22Rv1 (cell line): ENCODE results near the gene NBAS.
"Not testable (repeated sequence)": the region's sequence is repeated elsewhere in the genome, so short reads cannot be mapped to it uniquely, and the experiment has no call there.

ENCODE experiments used
- H3K27ac ChIP-seq: fragments of 450-650 bp; 2 replicates; pipeline ENCODE4 v1.5.1; 2017
- ZFX ChIP-seq: fragments of 450-650 bp; IDR thresholded peaks from 2 replicates; pipeline ENCODE4 v1.6.1; 2017; ENCODE audit warnings: antibody characterized with exemption, borderline replicate concordance
- TF ChIP-seq, protein P1 (sequence below): fragments of 450-650 bp; IDR thresholded peaks from 2 replicates; pipeline ENCODE4 v1.5.1; 2017; ENCODE audit warnings: mild to moderate bottlenecking

The NBAS gene

DNA sequence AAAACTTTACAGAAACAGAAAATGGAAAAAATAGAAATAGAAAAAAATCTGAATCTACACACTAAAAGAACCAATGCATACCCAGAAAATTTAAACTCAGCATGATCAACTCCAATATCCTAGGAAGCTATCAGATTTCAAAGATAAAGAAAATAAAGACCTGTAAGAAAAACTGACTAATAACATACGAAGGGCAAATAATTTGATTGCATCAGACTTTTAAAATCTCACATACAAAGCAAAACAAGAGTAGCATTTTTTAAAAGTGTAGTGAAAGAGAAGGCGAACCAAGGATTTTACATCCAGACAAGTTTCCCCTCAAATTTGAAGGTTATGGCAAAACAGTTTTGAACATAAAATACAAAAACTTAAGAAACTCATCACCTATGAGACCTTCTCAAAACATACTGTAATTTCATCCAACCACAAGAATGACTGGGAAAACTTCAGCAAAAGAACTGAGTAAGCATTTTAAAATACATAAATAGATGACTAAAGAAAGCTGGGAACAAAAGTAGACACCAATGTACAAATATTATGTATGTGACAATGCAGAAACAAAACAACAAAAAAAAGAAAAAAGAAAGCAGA is 54.8 kb downstream of the NBAS start:
- no peak overlapping the region for H3K27ac ChIP-seq
- no peak for TF ChIP-seq ZFX
- TF ChIP-seq, protein P1, sequence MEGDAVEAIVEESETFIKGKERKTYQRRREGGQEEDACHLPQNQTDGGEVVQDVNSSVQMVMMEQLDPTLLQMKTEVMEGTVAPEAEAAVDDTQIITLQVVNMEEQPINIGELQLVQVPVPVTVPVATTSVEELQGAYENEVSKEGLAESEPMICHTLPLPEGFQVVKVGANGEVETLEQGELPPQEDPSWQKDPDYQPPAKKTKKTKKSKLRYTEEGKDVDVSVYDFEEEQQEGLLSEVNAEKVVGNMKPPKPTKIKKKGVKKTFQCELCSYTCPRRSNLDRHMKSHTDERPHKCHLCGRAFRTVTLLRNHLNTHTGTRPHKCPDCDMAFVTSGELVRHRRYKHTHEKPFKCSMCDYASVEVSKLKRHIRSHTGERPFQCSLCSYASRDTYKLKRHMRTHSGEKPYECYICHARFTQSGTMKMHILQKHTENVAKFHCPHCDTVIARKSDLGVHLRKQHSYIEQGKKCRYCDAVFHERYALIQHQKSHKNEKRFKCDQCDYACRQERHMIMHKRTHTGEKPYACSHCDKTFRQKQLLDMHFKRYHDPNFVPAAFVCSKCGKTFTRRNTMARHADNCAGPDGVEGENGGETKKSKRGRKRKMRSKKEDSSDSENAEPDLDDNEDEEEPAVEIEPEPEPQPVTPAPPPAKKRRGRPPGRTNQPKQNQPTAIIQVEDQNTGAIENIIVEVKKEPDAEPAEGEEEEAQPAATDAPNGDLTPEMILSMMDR: no peak

DNA sequence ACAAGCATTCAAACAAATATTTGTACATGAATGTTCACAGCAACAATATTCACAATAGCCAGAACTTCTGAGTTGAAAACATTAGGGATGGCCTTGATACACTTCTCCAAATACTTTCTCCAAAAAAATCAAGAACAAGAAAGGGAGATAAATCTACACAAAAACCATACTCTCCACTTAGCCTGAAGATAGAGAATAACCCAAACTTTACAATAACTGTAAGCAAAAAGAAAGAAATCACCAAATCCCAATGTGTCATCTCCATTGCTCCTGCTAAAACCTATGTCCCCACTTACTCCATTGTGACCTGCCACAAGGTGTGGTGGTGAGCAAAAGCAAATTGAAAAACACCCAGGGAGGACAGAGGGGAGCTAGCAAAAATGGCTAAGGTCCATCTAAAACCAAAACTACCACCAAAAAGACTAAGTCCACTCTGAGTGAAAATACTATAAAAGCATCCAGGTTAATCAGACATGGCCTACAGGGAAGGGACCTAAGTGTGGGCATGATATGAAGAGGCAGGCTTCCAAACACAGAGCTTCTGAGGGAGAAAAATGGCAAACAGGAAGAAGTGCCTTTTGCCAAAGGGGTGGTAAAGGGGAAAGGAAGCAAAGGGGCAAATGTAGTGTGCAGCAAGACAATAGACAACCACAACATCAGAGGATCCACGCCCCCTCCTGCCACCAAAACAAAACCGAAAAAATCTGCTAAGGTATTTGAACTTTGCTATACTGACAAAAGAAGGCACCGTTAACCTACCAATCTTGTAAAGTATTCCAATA is 56.1 kb downstream of the NBAS start:
- no peak overlapping the region for H3K27ac ChIP-seq
- no peak for TF ChIP-seq ZFX
- TF ChIP-seq, protein P1: no peak

DNA sequence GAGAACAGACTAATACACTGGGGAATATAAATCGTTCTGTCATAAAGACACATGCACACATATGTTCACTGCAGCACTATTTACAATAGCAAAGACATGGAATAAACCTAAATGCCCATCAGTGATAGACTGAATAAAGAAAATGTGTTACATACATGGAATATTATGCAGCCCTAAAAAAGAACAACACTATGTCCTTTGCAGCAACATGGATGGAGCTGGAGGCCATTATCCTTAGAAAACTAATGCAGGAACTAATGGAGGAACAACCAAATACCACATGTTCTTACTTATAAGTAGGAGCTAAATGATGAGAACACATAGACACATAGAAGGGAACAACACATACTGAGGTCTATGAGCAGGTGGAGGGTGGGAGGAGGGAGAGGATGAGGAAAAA is 61.9 kb downstream of the NBAS start:
- H3K27ac ChIP-seq: not testable (repeated sequence)

DNA sequence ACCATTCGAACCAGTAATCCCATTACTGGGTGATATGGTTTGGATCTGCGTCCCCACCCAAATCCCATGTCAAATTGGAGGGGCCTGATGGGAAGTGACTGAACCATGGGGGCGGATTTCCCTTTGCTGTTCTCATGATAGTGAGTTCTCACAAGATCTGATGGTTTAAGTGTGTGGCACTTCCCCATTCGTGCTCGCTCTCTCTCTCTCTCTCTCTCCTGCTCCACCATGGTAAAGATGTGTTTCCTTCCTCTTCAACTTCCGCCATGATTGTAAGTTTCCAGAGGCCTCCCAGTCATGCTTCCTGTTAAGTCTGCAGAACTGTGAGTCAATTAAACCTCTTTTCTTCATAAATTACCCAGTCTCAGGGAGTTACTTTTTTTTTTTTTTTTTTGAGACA is 62.6 kb downstream of the NBAS start:
- no peak overlapping the region for H3K27ac ChIP-seq
- TF ChIP-seq, protein P1: no peak
- TF ChIP-seq ZFX: no peak

DNA sequence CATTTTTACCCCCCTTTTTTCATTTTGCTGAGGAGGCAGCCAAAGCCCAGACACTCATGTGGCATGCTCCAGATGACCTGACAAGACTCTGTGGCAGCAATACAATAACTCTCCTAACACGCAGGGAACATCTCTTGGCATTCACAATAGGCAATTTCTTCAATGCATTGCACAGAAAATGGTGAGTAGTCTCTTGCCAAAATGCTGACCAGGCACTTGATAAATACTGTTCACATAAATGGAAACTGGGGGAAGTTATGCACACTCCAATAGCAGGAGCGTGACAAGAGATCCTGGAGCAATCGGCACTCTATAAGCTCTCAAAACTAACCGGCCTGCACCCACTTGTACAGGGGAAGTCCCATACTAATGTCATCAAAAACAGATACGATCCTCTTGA is 66.3 kb downstream of the NBAS start:
- TF ChIP-seq, protein P1: no peak
- TF ChIP-seq ZFX: no peak
- no peak overlapping the region for H3K27ac ChIP-seq

DNA sequence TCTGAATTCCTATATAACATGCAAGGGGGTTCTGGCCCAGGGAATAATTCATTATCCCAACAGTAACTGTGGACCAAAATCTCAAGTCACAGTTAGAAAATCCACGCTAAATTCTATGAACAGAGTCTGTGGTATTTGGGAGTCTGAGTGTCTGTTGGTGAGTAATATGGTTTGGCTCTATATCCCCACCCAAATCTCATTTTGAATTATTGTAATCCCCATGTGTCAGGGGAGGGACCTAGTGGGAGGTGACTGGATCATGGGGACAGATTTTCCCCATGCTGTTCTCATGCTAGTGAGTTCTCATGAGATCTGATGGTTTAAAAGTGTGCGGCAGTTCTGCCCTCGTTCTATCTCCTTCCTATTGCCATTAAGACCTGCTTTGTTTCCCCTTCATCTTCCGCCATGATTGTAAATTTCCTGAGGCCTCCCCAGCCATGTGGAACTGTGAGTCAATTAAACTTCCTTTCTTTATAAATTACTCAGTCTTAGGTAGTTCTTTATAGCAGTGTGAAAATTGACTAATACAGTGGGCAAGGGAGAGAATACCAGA is 68.3 kb downstream of the NBAS start:
- TF ChIP-seq ZFX: no peak
- TF ChIP-seq, protein P1: no peak
- no peak overlapping the region for H3K27ac ChIP-seq

DNA sequence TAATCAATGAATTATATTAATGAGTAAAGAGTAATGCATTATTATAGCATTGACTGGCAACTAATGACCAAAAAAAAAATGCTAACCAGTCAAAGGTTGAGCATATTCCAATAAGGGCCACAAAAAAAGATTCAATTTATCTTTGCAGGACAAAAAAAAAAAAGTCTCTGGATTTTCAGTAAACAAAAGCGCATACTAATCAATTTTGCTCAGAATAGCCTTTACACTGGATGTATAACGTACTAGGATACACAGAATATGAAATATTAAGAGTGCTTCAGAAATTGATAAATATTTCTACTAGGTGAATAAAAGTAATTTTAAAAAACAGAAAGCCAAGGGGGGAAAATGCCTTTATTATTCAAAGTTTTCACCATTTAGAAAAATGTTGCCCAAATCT is 74.4 kb downstream of the NBAS start:
- no peak overlapping the region for H3K27ac ChIP-seq
- no peak for TF ChIP-seq ZFX
- TF ChIP-seq, protein P1: no peak
